Mucosa of descending colon (tissue), 3 donors: ENCODE data around the gene MOSMO. TPM values are rescaled to one million over a fixed set of nuclear protein-coding genes. Genes with fewer than 3 reads are reported as not detected.
"Not testable (repeated sequence)": the region's sequence is repeated elsewhere in the genome, so short reads cannot be mapped to it uniquely, and the experiment has no call there.

Source experiments
- ATAC-seq: fragments of 200-7000 bp; cut with Tn5 transposase; one replicate; pipeline ENCODE4 v1.9.1; 2020; ENCODE audit warnings: mild to moderate bottlenecking, moderate library complexity
- DNase-seq, 3 donors: peaks; one replicate each; pipeline ENCODE4 v3.0.0-alpha.2; 2020
- H3K36me3 ChIP-seq: fragments of 200-600 bp; one replicate; pipeline ENCODE4 v1.8.0; 2021; ENCODE audit warnings: low read depth, mild to moderate bottlenecking
- H3K4me1 ChIP-seq: fragments of 200-600 bp; one replicate; pipeline ENCODE4 v1.8.0; 2021; ENCODE audit warnings: low read depth, mild to moderate bottlenecking
- H3K4me3 ChIP-seq: fragments of 200-600 bp; one replicate; pipeline ENCODE4 v1.8.0; 2021; ENCODE audit warnings: mild to moderate bottlenecking
- H3K9me3 ChIP-seq: fragments of 200-600 bp; one replicate; pipeline ENCODE4 v1.8.0; 2021; ENCODE audit warnings: mild to moderate bottlenecking
- intact Hi-C, 2 donors: fragments of 100-400 bp; cut with DNase I in 1 of 2; cut with micrococcal nuclease in 1 of 2; formaldehyde crosslinking; loops; one replicate each; pipeline versions ENCODE4 v1.11.0 to v1.11.1; 2022; cut with DNase I, micrococcal nuclease
- total RNA-seq, 3 donors: library from RNA; stranded (reverse); fragmentation: NEBNext Ultra II Directional in 2 of 3; extraction: Animal tissue kit (Norgen Biotek cat#: 25700) in 2 of 3; gene quantifications; one replicate each; pipeline versions ENCODE4 v1.2.1 to v1.2.4, GENCODE V29; 2021 to 2023
- TF ChIP-seq, protein P1 (sequence below): fragments of 200-600 bp; IDR thresholded peaks from one replicate; pipeline ENCODE4 v1.8.0; 2022; ENCODE audit warnings: antibody characterized with exemption, mild to moderate bottlenecking
- donor health status: DM: no; HTN: no; CAD: no; lungs with moderate emphysema.
- donor health status: DM: no; HTN: no; CAD: no.
- donor health status: DM: no; HTN: yes; CAD: no.

MOSMO gene
- total RNA-seq, 3 donors from 2014 or later = 8.6 to 11.4 (median 11.4) TPM

DNA sequence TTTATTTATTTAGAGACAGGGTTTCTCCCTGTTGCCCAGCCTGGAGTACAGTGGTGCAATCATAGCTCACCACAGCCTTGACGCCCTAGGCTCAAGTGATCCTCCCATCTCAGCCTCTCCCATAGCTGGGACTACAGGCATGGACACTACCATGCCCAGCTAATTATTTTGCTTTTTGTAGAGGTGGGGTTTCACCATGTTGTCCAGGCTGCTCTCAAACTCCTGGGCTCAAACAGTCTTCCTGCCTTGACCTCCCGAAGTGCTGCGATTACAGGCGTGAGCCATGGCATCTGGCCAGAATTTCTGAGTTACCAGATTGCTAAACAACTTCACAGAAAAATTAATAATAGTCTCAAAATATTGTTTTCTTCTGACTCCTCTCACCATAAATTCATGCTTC, 21.7 kb downstream of the MOSMO start:
- Histone ChIP-seq H3K9me3 (no peaks in the 10 kb centered on the region), H3K36me3 (peaks cover 3% of the 10 kb centered on the region), H3K4me3 (no peak overlapping the region), H3K4me1 (peaks cover 15% of the 10 kb centered on the region)
- ATAC-seq (no peak), DNase-seq (no peak)
- intact Hi-C loops = no loop called here
- TF ChIP-seq, protein P1, sequence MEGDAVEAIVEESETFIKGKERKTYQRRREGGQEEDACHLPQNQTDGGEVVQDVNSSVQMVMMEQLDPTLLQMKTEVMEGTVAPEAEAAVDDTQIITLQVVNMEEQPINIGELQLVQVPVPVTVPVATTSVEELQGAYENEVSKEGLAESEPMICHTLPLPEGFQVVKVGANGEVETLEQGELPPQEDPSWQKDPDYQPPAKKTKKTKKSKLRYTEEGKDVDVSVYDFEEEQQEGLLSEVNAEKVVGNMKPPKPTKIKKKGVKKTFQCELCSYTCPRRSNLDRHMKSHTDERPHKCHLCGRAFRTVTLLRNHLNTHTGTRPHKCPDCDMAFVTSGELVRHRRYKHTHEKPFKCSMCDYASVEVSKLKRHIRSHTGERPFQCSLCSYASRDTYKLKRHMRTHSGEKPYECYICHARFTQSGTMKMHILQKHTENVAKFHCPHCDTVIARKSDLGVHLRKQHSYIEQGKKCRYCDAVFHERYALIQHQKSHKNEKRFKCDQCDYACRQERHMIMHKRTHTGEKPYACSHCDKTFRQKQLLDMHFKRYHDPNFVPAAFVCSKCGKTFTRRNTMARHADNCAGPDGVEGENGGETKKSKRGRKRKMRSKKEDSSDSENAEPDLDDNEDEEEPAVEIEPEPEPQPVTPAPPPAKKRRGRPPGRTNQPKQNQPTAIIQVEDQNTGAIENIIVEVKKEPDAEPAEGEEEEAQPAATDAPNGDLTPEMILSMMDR = no peak

DNA sequence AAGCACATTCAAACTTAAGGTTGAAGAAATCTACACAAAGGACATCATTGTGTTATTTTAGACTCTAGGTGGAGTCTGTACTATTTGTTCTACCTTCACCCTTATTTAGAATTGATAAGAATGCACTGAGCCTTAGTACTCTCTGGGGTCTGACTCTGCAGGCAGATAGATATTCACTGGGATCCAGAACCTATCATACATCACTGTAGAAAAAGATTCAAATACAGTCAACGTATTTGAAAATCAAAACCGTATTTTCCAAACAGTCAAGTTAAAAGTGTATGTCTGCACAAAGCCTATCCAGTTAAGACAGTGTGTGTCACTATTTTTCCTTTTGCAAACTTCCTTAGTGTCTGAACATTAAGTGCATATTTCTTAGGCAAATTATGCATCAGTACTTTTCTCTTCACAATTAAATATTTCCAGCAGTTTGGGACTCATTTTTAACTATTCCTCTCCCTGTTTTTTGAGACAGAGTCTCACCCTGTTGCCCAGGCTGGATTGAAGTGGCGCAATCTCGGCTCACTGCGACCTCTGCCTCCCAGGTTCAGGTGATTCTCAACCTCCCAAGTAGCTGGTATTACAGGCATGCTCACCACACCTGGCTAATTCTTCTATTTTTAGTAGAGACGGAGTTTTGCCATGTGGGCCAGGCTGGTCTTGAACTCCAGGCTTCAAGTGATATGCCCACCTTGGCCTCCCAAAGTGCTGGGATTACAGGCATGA, 22.3 kb downstream of the MOSMO start:
- Histone ChIP-seq H3K36me3 (peaks cover 3% of the 10 kb centered on the region), H3K4me1 (peaks cover 15% of the 10 kb centered on the region), H3K9me3 (no peaks in the 10 kb centered on the region), H3K4me3 (no peak overlapping the region)
- no peak for DNase-seq
- TF ChIP-seq, protein P1 = no peak
- intact Hi-C loops = no loop called here
- peak; percentile 32 for ATAC-seq

DNA sequence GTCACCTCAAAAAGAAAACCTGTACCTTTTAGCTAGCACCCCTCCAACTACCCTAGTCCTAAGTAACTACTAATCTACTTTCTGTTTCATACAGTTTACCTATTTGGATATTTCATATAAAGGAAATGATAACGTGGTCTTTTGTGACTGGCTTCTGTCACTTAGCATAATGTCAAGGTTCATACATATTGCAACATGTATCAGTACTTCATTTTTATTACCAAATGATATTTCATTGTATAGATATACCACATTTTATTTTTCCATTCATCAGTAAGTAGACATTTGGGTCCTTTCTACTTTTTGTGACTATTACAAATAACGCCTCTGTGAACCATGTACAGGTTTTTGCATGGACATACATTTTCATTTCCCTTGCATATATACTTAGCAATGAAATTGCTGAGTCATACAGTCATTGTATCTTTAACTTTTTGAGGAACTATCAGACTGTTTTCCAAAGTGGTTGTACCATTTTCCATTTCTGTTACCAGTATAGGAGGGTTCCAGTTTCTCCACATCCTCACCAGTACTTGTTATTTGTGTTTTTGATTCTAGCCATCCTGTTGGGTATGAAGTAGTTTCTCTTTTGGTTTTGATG, 23.7 kb downstream of the MOSMO start:
- H3K36me3 ChIP-seq = peaks cover 3% of the 10 kb centered on the region
- H3K4me1 ChIP-seq = peaks cover 13% of the 10 kb centered on the region
- DNase-seq = no peak
- H3K4me3 ChIP-seq = no peak overlapping the region
- TF ChIP-seq, protein P1 = no peak
- intact Hi-C loops = no loop called here
- no peak for ATAC-seq
- H3K9me3 ChIP-seq = no peaks in the 10 kb centered on the region

DNA sequence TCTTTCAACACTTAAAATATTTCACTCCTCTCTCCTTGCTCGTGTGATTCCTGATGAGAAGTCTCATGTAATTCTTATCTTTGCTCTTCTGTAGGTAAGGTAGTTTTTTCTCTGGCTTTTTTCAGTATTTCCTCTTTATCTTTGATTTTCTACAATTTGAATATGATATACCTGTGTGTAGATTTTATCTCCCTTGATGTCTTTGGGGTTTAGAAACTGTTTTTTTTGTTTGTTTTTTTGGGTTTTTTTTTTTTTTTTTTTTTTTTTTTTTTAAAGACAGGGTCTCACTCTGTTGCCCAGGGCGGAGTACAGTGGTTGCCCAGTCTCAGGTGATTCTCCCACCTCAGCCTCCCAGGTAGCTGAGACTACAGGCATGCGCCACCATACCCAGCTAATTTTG, 26.6 kb downstream of the MOSMO start:
- intact Hi-C loops = no loop called here
- Histone ChIP-seq H3K36me3 (peaks cover 3% of the 10 kb centered on the region), H3K4me1 (peaks cover 11% of the 10 kb centered on the region), H3K9me3 (no peaks in the 10 kb centered on the region), H3K4me3 (no peak overlapping the region)
- TF ChIP-seq, protein P1 = no peak
- DNase-seq (no peak), ATAC-seq (no peak)

DNA sequence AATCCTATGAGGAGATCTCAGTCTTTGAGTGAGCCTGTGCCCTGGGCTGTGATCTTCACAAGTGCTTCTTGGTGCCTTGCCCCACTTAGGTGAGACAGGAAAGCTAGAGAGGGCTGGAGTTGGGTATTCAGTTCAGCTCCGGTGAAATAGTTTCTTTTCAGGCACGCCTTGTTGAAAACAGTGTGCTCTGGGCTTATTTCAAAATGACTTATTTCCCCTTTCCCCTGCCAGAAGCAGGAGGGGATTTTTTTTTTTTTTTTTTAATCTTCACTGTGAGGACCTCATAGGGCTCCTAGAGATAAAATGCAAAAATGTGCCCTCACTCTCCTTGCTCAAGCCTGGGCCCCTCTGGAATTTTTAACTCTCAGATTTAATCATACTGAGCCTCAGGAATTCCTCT, 27.2 kb downstream of the MOSMO start:
- intact Hi-C loops = no loop called here
- TF ChIP-seq, protein P1 = no peak
- Histone ChIP-seq H3K4me1 (peaks cover 7% of the 10 kb centered on the region), H3K9me3 (no peaks in the 10 kb centered on the region), H3K36me3 (peaks cover 3% of the 10 kb centered on the region), H3K4me3 (no peak overlapping the region)
- no peak for DNase-seq
- no peak for ATAC-seq

DNA sequence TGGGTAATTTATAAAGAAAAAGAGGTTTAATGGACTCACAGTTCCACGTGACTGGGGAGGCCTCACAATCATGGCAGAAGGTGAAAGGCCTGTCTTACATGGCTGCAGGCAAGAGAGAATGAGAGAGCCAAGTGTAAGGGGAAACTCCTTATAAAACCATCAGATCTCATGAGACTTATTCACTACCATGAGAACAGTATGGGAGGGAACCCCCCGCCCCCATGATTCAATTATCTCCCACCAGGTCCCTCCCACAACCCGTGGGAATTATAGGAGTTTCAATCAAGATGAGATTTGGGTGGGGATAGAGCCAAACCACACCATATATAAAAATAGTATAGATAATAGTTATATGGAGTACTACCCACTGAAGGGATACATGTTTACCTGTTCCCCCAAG, 36.0 kb downstream of the MOSMO start:
- ATAC-seq, H3K36me3 ChIP-seq, intact Hi-C loops, H3K4me1 ChIP-seq, H3K4me3 ChIP-seq, DNase-seq, H3K9me3 ChIP-seq: not testable (repeated sequence)

DNA sequence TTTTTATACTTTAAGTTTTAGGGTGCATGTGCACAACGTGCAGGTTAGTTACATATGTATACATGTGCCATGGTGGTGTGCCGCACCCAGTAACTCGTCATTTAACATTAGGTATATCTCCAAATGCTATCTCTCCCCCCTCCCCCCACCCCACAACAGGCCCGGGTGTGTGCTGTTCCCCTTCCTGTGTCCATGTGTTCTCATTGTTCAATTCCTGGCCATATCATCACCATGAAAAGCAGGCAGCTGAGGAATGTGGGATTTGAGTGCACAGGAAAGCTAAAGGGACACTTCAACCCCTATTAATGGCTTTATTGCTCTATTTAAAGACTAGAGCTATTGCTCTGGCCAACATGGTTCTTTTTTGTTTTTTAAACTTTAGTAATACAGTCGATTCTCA, 38.0 kb downstream of the MOSMO start:
- intact Hi-C loops, H3K4me1 ChIP-seq, DNase-seq, ATAC-seq, H3K4me3 ChIP-seq, H3K9me3 ChIP-seq, H3K36me3 ChIP-seq: not testable (repeated sequence)
